Measurements from ENCODE around the gene AKR7A2.

DNA sequence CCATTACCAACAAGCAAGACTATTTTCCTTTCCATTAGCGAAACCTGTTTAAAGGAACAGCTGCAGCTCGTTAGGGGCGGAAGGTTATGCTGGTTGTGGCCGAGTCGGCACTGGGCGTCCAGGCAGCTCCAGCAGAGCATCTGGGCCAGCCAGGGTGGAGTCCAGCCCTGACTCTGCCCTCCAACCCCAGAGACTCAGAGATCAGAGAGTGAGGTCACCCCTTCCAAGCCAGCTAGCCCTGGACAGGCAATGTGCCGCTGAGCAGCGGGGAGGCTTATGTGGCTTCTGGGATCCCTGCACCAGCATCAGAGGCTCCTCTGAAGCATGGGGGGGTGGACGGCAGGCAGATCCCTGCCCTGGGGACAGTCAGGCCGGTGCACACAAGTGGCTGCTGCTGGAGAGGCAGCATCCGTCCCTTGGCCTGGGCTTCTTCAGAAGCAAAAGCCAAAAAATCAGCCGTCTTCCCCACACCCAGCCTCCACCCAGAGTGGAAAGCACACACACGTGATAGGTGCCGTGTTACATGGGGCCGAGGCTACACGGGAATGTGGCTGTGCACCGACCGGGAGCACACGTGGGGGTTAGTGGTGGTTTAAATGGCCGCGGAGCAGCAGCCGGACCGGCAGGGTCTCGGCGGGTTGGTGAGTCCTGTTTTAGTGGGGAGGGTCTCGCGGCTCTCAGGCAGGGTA is 30.3 kb upstream of the AKR7A2 start:
- TF ChIP-seq ARNTL (CRISPR knock-in tag; IDR thresholded peaks at IDR 0.05; ENCODE audit: borderline replicate concordance, low read depth) (no peak), SNAI2 (CRISPR knock-in tag; IDR thresholded peaks at IDR 0.05) (no peak), OSR1 (CRISPR knock-in tag; IDR thresholded peaks at IDR 0.05) (no peak)
- TF ChIP-seq, protein P1, sequence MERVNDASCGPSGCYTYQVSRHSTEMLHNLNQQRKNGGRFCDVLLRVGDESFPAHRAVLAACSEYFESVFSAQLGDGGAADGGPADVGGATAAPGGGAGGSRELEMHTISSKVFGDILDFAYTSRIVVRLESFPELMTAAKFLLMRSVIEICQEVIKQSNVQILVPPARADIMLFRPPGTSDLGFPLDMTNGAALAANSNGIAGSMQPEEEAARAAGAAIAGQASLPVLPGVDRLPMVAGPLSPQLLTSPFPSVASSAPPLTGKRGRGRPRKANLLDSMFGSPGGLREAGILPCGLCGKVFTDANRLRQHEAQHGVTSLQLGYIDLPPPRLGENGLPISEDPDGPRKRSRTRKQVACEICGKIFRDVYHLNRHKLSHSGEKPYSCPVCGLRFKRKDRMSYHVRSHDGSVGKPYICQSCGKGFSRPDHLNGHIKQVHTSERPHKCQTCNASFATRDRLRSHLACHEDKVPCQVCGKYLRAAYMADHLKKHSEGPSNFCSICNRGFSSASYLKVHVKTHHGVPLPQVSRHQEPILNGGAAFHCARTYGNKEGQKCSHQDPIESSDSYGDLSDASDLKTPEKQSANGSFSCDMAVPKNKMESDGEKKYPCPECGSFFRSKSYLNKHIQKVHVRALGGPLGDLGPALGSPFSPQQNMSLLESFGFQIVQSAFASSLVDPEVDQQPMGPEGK (CRISPR knock-in tag; IDR thresholded peaks at IDR 0.05; ENCODE audit: borderline replicate concordance): no peak

All from SK-N-SH treated with all-trans-retinoic acid at 6 μM for 48 hours (cell line).